OCI-LY7 (cell line): ENCODE results near the gene EP300. TPM values are rescaled to one million over a fixed set of nuclear protein-coding genes. Genes with fewer than 3 reads are reported as not detected.
"Not testable (repeated sequence)": the region's sequence is repeated elsewhere in the genome, so short reads cannot be mapped to it uniquely, and the experiment has no call there.

Source experiments
- Bru-seq: library from RNA; stranded (reverse); fragments of 400-500 nt; gene quantifications from one replicate; lab custom pipeline; 2021; lab: Mats Ljungman, UMichigan
- BruChase-seq, 2 experiments: library from RNA; stranded (reverse); fragments of 400-500 nt; gene quantifications; one replicate each; lab custom pipeline; 2021; lab: Mats Ljungman, UMichigan
- BruUV-seq: library from RNA; stranded (reverse); fragments of 400-500 nt; replicated peaks from 2 replicates; lab custom pipeline; 2021; lab: Mats Ljungman, UMichigan
- CTCF ChIA-PET: fragments of 300-600 bp; sonication (Branson Sonifier 250); formaldehyde crosslinking; loops from one replicate; lab custom pipeline; 2022; ENCODE audit warnings: antibody characterized with exemption; ENCODE audit not compliant: unreplicated experiment; lab: Charles Lee
- POLR2A ChIA-PET: fragments of 300-600 bp; sonication (Branson Sonifier 250); formaldehyde crosslinking; loops from one replicate; lab custom pipeline; 2022; ENCODE audit warnings: antibody characterized with exemption; lab: Charles Lee
- DNase-seq: peaks from one replicate; pipeline ENCODE4 v3.0.0-alpha.2; 2015; ENCODE audit warnings: low spot score
- H2AFZ ChIP-seq: fragments of 200-600 bp; sonication (generic), shearing (Covaris generic); 2 replicates; pipeline ENCODE4 v1.6.1; 2014; ENCODE audit warnings: mild to moderate bottlenecking, antibody characterized with exemption, low read length, moderate library complexity
- H3K27ac ChIP-seq: fragments of 200-600 bp; sonication (generic); 2 replicates; pipeline ENCODE4 v1.5.1; 2014; ENCODE audit warnings: mixed run types, low read depth, mild to moderate bottlenecking, moderate library complexity, low read length, inconsistent platforms; ENCODE audit not compliant: poor library complexity, severe bottlenecking
- H3K36me3 ChIP-seq: fragments of 200-600 bp; sonication (generic); 2 replicates; pipeline ENCODE4 v1.6.1; 2014; ENCODE audit warnings: mild to moderate bottlenecking, antibody characterized with exemption, low read length, moderate library complexity, mixed read lengths; ENCODE audit not compliant: insufficient read depth
- H3K4me1 ChIP-seq: fragments of 200-600 bp; sonication (generic); 2 replicates; pipeline ENCODE4 v1.5.1; 2014; ENCODE audit warnings: mild to moderate bottlenecking, low read length; ENCODE audit not compliant: insufficient read depth, poor library complexity, severe bottlenecking
- H3K4me2 ChIP-seq: fragments of 200-600 bp; sonication (generic); 2 replicates; pipeline ENCODE4 v1.6.1; 2014; ENCODE audit warnings: mild to moderate bottlenecking, low read length
- H3K4me3 ChIP-seq: fragments of 200-600 bp; sonication (generic); 2 replicates; pipeline ENCODE4 v1.5.1; 2014; ENCODE audit warnings: mild to moderate bottlenecking, low read depth, low read length; ENCODE audit not compliant: poor library complexity, severe bottlenecking
- H3K79me2 ChIP-seq: fragments of 200-600 bp; sonication (generic); 2 replicates; pipeline ENCODE4 v1.6.1; 2016; ENCODE audit warnings: low read depth, mild to moderate bottlenecking, low read length, moderate library complexity, mixed read lengths; ENCODE audit not compliant: insufficient read depth
- H3K9me2 ChIP-seq: fragments of 200-600 bp; sonication (generic); 2 replicates; pipeline ENCODE4 v1.6.1; 2016; ENCODE audit warnings: mild to moderate bottlenecking, low read length, mixed read lengths; ENCODE audit not compliant: insufficient read depth
- H3K9me3 ChIP-seq: fragments of 200-600 bp; sonication (generic); 2 replicates; pipeline ENCODE4 v1.6.1; 2014; ENCODE audit warnings: mild to moderate bottlenecking, mixed run types, low read length, mixed read lengths
- H4K20me1 ChIP-seq: fragments of 200-600 bp; sonication (generic); 2 replicates; pipeline ENCODE4 v1.6.1; 2014; ENCODE audit warnings: mild to moderate bottlenecking, antibody characterized with exemption, low read length, moderate library complexity, mixed read lengths; ENCODE audit not compliant: insufficient read depth
- EZH2phosphoT487 ChIP-seq: fragments of 200-600 bp; sonication (generic); IDR thresholded peaks from 2 replicates; pipeline ENCODE4 v1.6.1; 2018; ENCODE audit warnings: low read depth, borderline replicate concordance, mild to moderate bottlenecking, mixed run types, antibody characterized with exemption, low read length, moderate library complexity, mixed read lengths
- intact Hi-C: fragments of 100-400 bp; cut with micrococcal nuclease; formaldehyde crosslinking; loops from one replicate; pipeline ENCODE4 v1.10.0; 2022; ENCODE audit not compliant: unreplicated experiment
- long read RNA-seq: library from polyadenylated mRNA; stranded (forward); transcript quantifications from one replicate; pipeline ENCODE4 v2.0.0, GENCODE V29; 2022
- total RNA-seq, 2 experiments: library from RNA; depleted of rRNA in 1 of 2; stranded (reverse); fragments of >200 nt in 1 of 2; shearing (Covaris generic) in 1 of 2; gene quantifications; 2 replicates each; pipeline ENCODE4 v1.2.3, GENCODE V29; 2014 to 2022
- TF ChIP-seq, protein P1 (sequence below): fragments of 200-600 bp; sonication (generic); conservative IDR thresholded peaks from 2 replicates; pipeline ENCODE4 v1.5.1; 2014; ENCODE audit warnings: mild to moderate bottlenecking, antibody characterized with exemption, low read length, moderate library complexity, mixed read lengths

EP300 gene
- total RNA-seq (2014; rRNA removed; shearing (Covaris generic)) (45.4 and 46.2 TPM in 2 replicates), total RNA-seq (2022) (101 and 108 TPM in 2 replicates), Bru-seq, nascent RNA (percentile 92 among the genes with signal in this experiment), BruChase-seq, experiment 1, labeled RNA remaining after a 6-hour chase (percentile 92 among the genes with signal in this experiment), BruChase-seq, experiment 2, labeled RNA remaining after a 2-hour chase (percentile 94 among the genes with signal in this experiment)
- long read RNA-seq, full-length matches to known transcripts = 6 of 35 reads
- long read RNA-seq, partial matches to known transcripts = 7 of 35 reads
- long read RNA-seq, other reads (novel, unspliced or antisense) = 22 of 35 reads

DNA sequence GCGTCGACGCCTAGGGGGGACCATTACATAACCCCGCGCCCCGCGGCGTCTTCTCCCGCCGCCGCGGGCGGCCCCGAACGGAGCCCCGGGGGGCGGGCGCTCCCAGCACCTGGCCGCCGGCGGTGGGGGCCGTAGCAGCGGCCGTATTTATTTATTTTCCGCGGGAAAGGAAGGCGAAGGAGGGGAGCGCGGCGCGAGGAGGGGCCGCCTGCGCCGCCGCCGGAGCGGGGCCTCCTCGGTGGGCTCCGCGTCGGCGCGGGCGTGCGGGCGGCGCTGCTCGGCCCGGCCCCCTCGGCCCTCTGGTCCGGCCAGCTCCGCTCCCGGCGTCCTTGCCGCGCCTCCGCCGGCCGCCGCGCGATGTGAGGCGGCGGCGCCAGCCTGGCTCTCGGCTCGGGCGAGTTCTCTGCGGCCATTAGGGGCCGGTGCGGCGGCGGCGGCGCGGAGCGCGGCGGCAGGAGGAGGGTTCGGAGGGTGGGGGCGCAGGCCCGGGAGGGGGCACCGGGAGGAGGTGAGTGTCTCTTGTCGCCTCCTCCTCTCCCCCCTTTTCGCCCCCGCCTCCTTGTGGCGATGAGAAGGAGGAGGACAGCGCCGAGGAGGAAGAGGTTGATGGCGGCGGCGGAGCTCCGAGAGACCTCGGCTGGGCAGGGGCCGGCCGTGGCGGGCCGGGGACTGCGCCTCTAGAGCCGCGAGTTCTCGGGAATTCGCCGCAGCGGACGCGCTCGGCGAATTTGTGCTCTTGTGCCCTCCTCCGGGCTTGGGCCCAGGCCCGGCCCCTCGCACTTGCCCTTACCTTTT lies at the start of gene EP300:
TSS of gene EP300 (plus strand) at position 570 of the 795 bp plus-strand sequence. CDS start 413 bp downstream, outside the sequence.
- intact Hi-C loops = loop anchor here (5.0 to 10.0 kb wide), 3 partner anchors 115 to 353 kb away; partner anchors contain the start of genes L3MBTL2, ST13, TOB2 and XPNPEP3
- Histone ChIP-seq H2AFZ (peak within 1 kb of the TSS; percentile 30; the same call in 1 of the 2 replicates), H3K4me1 (peaks cover 27% of the 10 kb centered on the region), H3K27ac (peak within 1 kb of the TSS; percentile 95), H3K79me2 (peaks cover 55% of the 10 kb centered on the region), H3K36me3 (peaks cover 41% of the 10 kb centered on the region), H3K9me2 (no peaks in the 10 kb centered on the region), H4K20me1 (peaks cover 40% of the 10 kb centered on the region), H3K4me2 (peak within 1 kb of the TSS; percentile 89), H3K4me3 (peak within 1 kb of the TSS; percentile 85), H3K9me3 (no peaks in the 10 kb centered on the region)
- CTCF ChIA-PET = no interaction called here
- POLR2A ChIA-PET = interaction anchor here (1.5 kb wide), 1 partner anchor 71 kb away, joined by 3 read pairs; no protein-coding TSS in a partner anchor
- BruUV-seq = no TSS peak
- peak; percentile 81 for DNase-seq
- TF ChIP-seq, protein P1, sequence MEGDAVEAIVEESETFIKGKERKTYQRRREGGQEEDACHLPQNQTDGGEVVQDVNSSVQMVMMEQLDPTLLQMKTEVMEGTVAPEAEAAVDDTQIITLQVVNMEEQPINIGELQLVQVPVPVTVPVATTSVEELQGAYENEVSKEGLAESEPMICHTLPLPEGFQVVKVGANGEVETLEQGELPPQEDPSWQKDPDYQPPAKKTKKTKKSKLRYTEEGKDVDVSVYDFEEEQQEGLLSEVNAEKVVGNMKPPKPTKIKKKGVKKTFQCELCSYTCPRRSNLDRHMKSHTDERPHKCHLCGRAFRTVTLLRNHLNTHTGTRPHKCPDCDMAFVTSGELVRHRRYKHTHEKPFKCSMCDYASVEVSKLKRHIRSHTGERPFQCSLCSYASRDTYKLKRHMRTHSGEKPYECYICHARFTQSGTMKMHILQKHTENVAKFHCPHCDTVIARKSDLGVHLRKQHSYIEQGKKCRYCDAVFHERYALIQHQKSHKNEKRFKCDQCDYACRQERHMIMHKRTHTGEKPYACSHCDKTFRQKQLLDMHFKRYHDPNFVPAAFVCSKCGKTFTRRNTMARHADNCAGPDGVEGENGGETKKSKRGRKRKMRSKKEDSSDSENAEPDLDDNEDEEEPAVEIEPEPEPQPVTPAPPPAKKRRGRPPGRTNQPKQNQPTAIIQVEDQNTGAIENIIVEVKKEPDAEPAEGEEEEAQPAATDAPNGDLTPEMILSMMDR = no peak; the same call in 1 of the 2 replicates
- TF ChIP-seq EZH2phosphoT487 = no peak

DNA sequence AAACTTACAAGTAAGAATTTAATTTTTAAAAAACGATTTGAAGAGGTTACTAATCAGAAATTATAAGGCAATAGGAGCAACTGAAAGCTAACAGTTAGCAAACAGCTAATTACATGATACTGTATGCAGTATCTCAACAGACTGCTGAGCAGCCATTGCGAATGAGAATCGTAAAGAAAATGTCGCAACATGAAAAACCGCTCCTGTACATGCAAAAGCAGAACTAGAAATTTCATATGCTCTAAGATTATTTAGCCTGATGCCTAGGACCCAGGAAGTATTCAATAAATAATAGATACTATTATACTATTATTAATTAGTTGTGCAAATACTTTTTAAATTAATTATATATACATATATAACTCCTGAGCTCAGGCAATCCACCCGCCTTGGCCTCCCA lies 48.7 kb upstream of the EP300 start:
- intact Hi-C loops = no loop called here
- Histone ChIP-seq H3K36me3 (no peaks in the 10 kb centered on the region), H3K79me2 (no peaks in the 10 kb centered on the region), H3K4me3 (no peak overlapping the region), H3K4me2 (no peak overlapping the region), H3K4me1 (no peaks in the 10 kb centered on the region), H3K27ac (no peak overlapping the region), H3K9me2 (no peaks in the 10 kb centered on the region), H4K20me1 (no peaks in the 10 kb centered on the region), H3K9me3 (no peaks in the 10 kb centered on the region), H2AFZ (no peak overlapping the region)
- TF ChIP-seq, protein P1 = no peak
- no peak for TF ChIP-seq EZH2phosphoT487
- POLR2A ChIA-PET = interaction anchor here (0.6 kb wide), 1 partner anchor 123 kb away, joined by 5 read pairs; no protein-coding TSS in a partner anchor
- no TSS peak for BruUV-seq
- no peak for DNase-seq
- CTCF ChIA-PET = no interaction called here

DNA sequence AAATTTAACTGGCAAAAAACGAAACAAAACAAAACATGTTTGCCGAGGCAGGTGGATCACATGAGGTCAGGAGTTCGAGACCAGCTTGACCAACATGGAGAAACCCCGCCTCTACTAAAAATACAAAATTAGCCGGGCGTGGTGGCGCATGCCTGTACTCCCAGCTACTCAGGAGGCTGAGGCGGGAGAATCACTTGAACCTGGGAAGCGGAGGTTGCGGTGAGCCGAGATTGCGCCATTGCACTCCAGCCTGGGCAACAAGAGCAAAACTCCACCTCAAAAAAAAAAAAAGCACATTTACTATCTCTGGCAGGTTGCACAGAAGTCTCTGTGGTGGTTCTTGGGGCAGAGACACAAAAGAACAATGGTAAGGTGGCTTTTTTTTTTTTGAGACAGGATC lies 46.8 kb upstream of the EP300 start:
- H3K4me3 ChIP-seq, DNase-seq, H2AFZ ChIP-seq, H3K4me1 ChIP-seq, H4K20me1 ChIP-seq, CTCF ChIA-PET, H3K4me2 ChIP-seq, H3K36me3 ChIP-seq, intact Hi-C loops, H3K9me2 ChIP-seq, BruUV-seq, H3K9me3 ChIP-seq, H3K79me2 ChIP-seq, H3K27ac ChIP-seq: not testable (repeated sequence)
- POLR2A ChIA-PET = interaction anchor here (0.5 to 0.6 kb wide), 2 partner anchors 17 to 362 kb away, joined by 3 to 5 read pairs; no protein-coding TSS in a partner anchor
